ENCODE results near the gene MSI2.

Gene MSI2

GRCh38 chr17:57344261-57344660 is 87.9 kb downstream of the MSI2 start:
- Histone ChIP-seq H3K36me3 (peaks cover 36% of the 10 kb centered on the region), H3K27me3 (no peaks in the 10 kb centered on the region), H3K4me1 (peaks cover 6% of the 10 kb centered on the region), H3K4me3 (ENCODE audit: low read depth, low read length) (no peak overlapping the region), H3K9me3 (no peaks in the 10 kb centered on the region)
- TF ChIP-seq CTCF (IDR thresholded peaks at IDR 0.05; ENCODE audit: low read depth, low read length): no peak
- no peak for DNase-seq

GRCh38 chr17:57349541-57350247 is 93.4 kb downstream of the MSI2 start:
- TF ChIP-seq CTCF (IDR thresholded peaks at IDR 0.05; ENCODE audit: low read depth, low read length): no peak
- Histone ChIP-seq H3K9me3 (no peaks in the 10 kb centered on the region; the same call in 1 of the 2 replicates), H3K27me3 (no peaks in the 10 kb centered on the region), H3K4me1 (peaks cover 13% of the 10 kb centered on the region), H3K4me3 (ENCODE audit: low read depth, low read length) (no peak overlapping the region), H3K36me3 (peaks cover 59% of the 10 kb centered on the region)
- DNase-seq: no peak

- H3K9me3 ChIP-seq: no peaks in the 10 kb centered on the region; the same call in 1 of the 2 replicates
- no peak for TF ChIP-seq CTCF (IDR thresholded peaks at IDR 0.05; ENCODE audit: low read depth, low read length)
- H3K36me3 ChIP-seq: peaks cover 63% of the 10 kb centered on the region
- H3K4me1 ChIP-seq: peaks cover 13% of the 10 kb centered on the region
- H3K4me3 ChIP-seq (ENCODE audit: low read depth, low read length): no peak overlapping the region
- DNase-seq: no peak
- H3K27me3 ChIP-seq: no peaks in the 10 kb centered on the region
Observed at GRCh38 chr17:57350266-57350665, 93.9 kb downstream of the MSI2 start.

- DNase-seq: no peak
- H3K4me3 ChIP-seq (ENCODE audit: low read depth, low read length): no peak overlapping the region
- no peak for TF ChIP-seq CTCF (IDR thresholded peaks at IDR 0.05; ENCODE audit: low read depth, low read length)
- no peaks in the 10 kb centered on the region for H3K27me3 ChIP-seq
- H3K4me1 ChIP-seq: peaks cover 19% of the 10 kb centered on the region
- peaks cover 54% of the 10 kb centered on the region for H3K36me3 ChIP-seq
- no peaks in the 10 kb centered on the region; the same call in 1 of the 2 replicates for H3K9me3 ChIP-seq
Observed at GRCh38 chr17:57352665-57353175, 96.4 kb downstream of the MSI2 start.

- Histone ChIP-seq H3K9me3 (no peaks in the 10 kb centered on the region; the same call in 1 of the 2 replicates), H3K4me1 (peaks cover 10% of the 10 kb centered on the region; the same call in 1 of the 2 replicates), H3K36me3 (peaks cover 35% of the 10 kb centered on the region), H3K4me3 (ENCODE audit: low read depth, low read length) (no peak overlapping the region), H3K27me3 (no peaks in the 10 kb centered on the region)
- no peak for DNase-seq
- no peak for TF ChIP-seq CTCF (IDR thresholded peaks at IDR 0.05; ENCODE audit: low read depth, low read length)
Observed at GRCh38 chr17:57354673-57355072, 98.3 kb downstream of the MSI2 start.
